Measurements from ENCODE around the gene KCNJ16. TPM values are rescaled to one million over a fixed set of nuclear protein-coding genes. Genes with fewer than 3 reads are reported as not detected.

The KCNJ16 gene
- total RNA-seq, 1 experiment from 2014 or later, result not detected

GRCh38 chr17:70168044-70168976 is 93.3 kb downstream of the KCNJ16 start:
- no TSS peak for BruUV-seq (replicated peaks)
- Histone ChIP-seq H3K27me3 (replicated peaks; ENCODE audit: insufficient read depth, low read depth, low read length, poor library complexity) (peaks cover 83% of the 10 kb centered on the region), H3K9me3 (ENCODE audit: low read depth, low read length, poor library complexity, severe bottlenecking) (no peaks in the 10 kb centered on the region), H3K4me3 (ENCODE audit: low read depth, low read length, poor library complexity, severe bottlenecking) (peak overlapping the region; percentile 36), H3K4me1 (ENCODE audit: insufficient read depth, low read length, poor library complexity, severe bottlenecking) (peaks cover 13% of the 10 kb centered on the region), H3K36me3 (ENCODE audit: insufficient read depth, low read length, poor library complexity, severe bottlenecking) (no peaks in the 10 kb centered on the region), H3K27ac (ENCODE audit: low read depth, low read length, poor library complexity, severe bottlenecking) (no peak overlapping the region)
- peak; percentile 65 for DNase-seq (ENCODE audit: low spot score)
- TF ChIP-seq, protein P1, sequence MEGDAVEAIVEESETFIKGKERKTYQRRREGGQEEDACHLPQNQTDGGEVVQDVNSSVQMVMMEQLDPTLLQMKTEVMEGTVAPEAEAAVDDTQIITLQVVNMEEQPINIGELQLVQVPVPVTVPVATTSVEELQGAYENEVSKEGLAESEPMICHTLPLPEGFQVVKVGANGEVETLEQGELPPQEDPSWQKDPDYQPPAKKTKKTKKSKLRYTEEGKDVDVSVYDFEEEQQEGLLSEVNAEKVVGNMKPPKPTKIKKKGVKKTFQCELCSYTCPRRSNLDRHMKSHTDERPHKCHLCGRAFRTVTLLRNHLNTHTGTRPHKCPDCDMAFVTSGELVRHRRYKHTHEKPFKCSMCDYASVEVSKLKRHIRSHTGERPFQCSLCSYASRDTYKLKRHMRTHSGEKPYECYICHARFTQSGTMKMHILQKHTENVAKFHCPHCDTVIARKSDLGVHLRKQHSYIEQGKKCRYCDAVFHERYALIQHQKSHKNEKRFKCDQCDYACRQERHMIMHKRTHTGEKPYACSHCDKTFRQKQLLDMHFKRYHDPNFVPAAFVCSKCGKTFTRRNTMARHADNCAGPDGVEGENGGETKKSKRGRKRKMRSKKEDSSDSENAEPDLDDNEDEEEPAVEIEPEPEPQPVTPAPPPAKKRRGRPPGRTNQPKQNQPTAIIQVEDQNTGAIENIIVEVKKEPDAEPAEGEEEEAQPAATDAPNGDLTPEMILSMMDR (conservative IDR thresholded peaks at IDR 0.05; ENCODE audit: low read depth, low read length), result peak; percentile 73
- TF ChIP-seq EZH2 (IDR thresholded peaks at IDR 0.05; ENCODE audit: borderline replicate concordance, low read depth, low read length, poor library complexity, severe bottlenecking), result peak; percentile 73
- ChIA-PET CTCF (no interaction called here), POLR2A (ENCODE audit: low non-redundant PET) (no interaction called here)
- intact Hi-C loops (cut with micrococcal nuclease; ENCODE audit: unreplicated experiment), result loop anchor here (10.0 kb wide), 1 partner anchor 386 kb away; no protein-coding TSS in a partner anchor

GRCh38 chr17:70168977-70169708 is 94.1 kb downstream of the KCNJ16 start, which contains the start of gene KCNJ2:
KCNJ2 (plus strand) TSS chr17:70169532; CDS start chr17:70175040, 5,508 bp downstream.
- intact Hi-C loops (cut with micrococcal nuclease; ENCODE audit: unreplicated experiment), result loop anchor here (10.0 kb wide), 1 partner anchor 386 kb away; no protein-coding TSS in a partner anchor
- peak; percentile 35 for TF ChIP-seq EZH2 (IDR thresholded peaks at IDR 0.05; ENCODE audit: borderline replicate concordance, low read depth, low read length, poor library complexity, severe bottlenecking)
- TF ChIP-seq, protein P1 (conservative IDR thresholded peaks at IDR 0.05; ENCODE audit: low read depth, low read length), result no peak
- Histone ChIP-seq H3K4me1 (ENCODE audit: insufficient read depth, low read length, poor library complexity, severe bottlenecking) (peaks cover 13% of the 10 kb centered on the region), H3K36me3 (ENCODE audit: insufficient read depth, low read length, poor library complexity, severe bottlenecking) (no peaks in the 10 kb centered on the region), H3K4me3 (ENCODE audit: low read depth, low read length, poor library complexity, severe bottlenecking) (peak within 1 kb of the TSS; percentile 36), H3K27ac (ENCODE audit: low read depth, low read length, poor library complexity, severe bottlenecking) (no peak within 1 kb of the TSS), H3K9me3 (ENCODE audit: low read depth, low read length, poor library complexity, severe bottlenecking) (no peaks in the 10 kb centered on the region), H3K27me3 (replicated peaks; ENCODE audit: insufficient read depth, low read depth, low read length, poor library complexity) (peaks cover 91% of the 10 kb centered on the region)
- ChIA-PET POLR2A (ENCODE audit: low non-redundant PET) (no interaction called here), CTCF (no interaction called here)
- no TSS peak for BruUV-seq (replicated peaks)
- peak; percentile 86 for DNase-seq (ENCODE audit: low spot score)

GRCh38 chr17:70169709-70170597 is 94.9 kb downstream of the KCNJ16 start:
- no peak for TF ChIP-seq EZH2 (IDR thresholded peaks at IDR 0.05; ENCODE audit: borderline replicate concordance, low read depth, low read length, poor library complexity, severe bottlenecking)
- TF ChIP-seq, protein P1 (conservative IDR thresholded peaks at IDR 0.05; ENCODE audit: low read depth, low read length), result no peak
- peaks cover 13% of the 10 kb centered on the region for H3K4me1 ChIP-seq (ENCODE audit: insufficient read depth, low read length, poor library complexity, severe bottlenecking)
- H3K27ac ChIP-seq (ENCODE audit: low read depth, low read length, poor library complexity, severe bottlenecking), result no peak overlapping the region
- H3K27me3 ChIP-seq (replicated peaks; ENCODE audit: insufficient read depth, low read depth, low read length, poor library complexity), result peaks cover 94% of the 10 kb centered on the region
- ChIA-PET POLR2A (ENCODE audit: low non-redundant PET) (no interaction called here), CTCF (no interaction called here)
- BruUV-seq (replicated peaks), result no TSS peak
- DNase-seq (ENCODE audit: low spot score), result no peak
- no peaks in the 10 kb centered on the region for H3K9me3 ChIP-seq (ENCODE audit: low read depth, low read length, poor library complexity, severe bottlenecking)
- H3K4me3 ChIP-seq (ENCODE audit: low read depth, low read length, poor library complexity, severe bottlenecking), result peak overlapping the region; percentile 36
- intact Hi-C loops (cut with micrococcal nuclease; ENCODE audit: unreplicated experiment), result loop anchor here (10.0 kb wide), 1 partner anchor 385 kb away; no protein-coding TSS in a partner anchor
- no peaks in the 10 kb centered on the region for H3K36me3 ChIP-seq (ENCODE audit: insufficient read depth, low read length, poor library complexity, severe bottlenecking)

All from A673 (cell line).